Hepatocyte (in vitro differentiated cells): ENCODE measurements around the gene XRCC6.

Experiments
- EZH2phosphoT487 ChIP-seq: fragments of 200-600 bp; sonication (generic); IDR thresholded peaks from one replicate; pipeline ENCODE4 v1.6.1; 2018; ENCODE audit warnings: antibody characterized with exemption, mild to moderate bottlenecking, low read depth, moderate library complexity; ENCODE audit not compliant: unreplicated experiment, severe bottlenecking
- TF ChIP-seq, protein P1 (sequence below): fragments of 200-600 bp; sonication (generic); IDR thresholded peaks from 2 replicates; pipeline ENCODE4 v1.5.1; 2016; ENCODE audit warnings: antibody characterized with exemption, mild to moderate bottlenecking; ENCODE audit not compliant: poor library complexity

DNA sequence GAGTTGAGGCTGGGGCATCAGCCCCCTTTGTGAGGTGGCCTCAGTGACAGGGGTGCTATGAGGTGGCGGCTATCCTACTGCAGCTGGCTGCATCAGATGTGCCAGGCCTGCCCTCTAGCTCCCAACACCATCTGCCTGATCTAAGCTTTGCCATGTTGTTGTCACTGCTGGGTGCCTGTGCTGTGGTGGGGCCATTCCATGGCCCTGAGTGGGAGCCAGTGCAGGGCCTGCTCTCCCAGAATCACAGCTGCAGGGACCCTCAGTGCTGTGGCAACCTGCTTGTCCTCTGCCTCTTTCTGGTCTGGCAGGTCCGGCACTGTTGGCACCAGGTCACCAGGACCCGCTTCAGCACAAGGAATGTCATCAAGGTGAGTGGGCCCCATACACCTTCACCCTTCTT lies 69.4 kb downstream of the XRCC6 start:
- no peak for TF ChIP-seq EZH2phosphoT487
- TF ChIP-seq, protein P1, sequence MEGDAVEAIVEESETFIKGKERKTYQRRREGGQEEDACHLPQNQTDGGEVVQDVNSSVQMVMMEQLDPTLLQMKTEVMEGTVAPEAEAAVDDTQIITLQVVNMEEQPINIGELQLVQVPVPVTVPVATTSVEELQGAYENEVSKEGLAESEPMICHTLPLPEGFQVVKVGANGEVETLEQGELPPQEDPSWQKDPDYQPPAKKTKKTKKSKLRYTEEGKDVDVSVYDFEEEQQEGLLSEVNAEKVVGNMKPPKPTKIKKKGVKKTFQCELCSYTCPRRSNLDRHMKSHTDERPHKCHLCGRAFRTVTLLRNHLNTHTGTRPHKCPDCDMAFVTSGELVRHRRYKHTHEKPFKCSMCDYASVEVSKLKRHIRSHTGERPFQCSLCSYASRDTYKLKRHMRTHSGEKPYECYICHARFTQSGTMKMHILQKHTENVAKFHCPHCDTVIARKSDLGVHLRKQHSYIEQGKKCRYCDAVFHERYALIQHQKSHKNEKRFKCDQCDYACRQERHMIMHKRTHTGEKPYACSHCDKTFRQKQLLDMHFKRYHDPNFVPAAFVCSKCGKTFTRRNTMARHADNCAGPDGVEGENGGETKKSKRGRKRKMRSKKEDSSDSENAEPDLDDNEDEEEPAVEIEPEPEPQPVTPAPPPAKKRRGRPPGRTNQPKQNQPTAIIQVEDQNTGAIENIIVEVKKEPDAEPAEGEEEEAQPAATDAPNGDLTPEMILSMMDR: no peak
